ENCODE data around the gene TSPAN32.

DNA sequence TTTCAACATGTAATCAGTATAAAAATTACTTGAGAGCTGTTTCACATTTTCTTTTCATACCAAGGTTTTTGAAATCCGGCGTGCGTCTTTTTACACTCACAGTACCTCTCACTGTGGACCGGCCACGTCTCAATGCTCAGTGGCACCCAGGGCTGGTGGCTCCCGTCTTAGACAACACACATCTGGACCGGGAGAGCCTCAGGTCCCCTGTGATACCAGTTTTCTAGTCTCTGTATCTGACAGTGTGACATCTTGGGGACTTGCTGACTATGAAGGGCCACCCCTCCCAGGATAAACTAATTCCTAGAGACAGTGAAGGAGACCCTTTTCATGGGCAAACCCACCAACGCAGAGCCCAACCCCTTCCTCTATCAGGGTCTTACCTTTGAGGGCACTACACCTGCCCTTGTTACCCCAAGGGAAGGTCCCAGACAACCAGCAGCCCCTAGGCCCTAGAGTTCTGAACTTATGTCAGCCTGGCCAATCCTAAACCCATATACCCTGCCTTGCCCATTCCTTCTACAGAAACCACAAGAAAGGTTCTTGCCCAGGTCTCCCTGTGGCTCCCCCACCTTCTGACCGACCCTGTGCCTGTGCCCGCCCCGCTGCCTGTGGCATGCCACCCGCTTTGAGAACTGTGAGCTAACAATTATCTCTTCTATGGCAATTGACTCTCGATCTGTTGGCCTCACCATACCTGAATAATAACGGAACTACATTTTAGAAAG is 25.4 kb upstream of the TSPAN32 start:
- TF ChIP-seq, protein P1, sequence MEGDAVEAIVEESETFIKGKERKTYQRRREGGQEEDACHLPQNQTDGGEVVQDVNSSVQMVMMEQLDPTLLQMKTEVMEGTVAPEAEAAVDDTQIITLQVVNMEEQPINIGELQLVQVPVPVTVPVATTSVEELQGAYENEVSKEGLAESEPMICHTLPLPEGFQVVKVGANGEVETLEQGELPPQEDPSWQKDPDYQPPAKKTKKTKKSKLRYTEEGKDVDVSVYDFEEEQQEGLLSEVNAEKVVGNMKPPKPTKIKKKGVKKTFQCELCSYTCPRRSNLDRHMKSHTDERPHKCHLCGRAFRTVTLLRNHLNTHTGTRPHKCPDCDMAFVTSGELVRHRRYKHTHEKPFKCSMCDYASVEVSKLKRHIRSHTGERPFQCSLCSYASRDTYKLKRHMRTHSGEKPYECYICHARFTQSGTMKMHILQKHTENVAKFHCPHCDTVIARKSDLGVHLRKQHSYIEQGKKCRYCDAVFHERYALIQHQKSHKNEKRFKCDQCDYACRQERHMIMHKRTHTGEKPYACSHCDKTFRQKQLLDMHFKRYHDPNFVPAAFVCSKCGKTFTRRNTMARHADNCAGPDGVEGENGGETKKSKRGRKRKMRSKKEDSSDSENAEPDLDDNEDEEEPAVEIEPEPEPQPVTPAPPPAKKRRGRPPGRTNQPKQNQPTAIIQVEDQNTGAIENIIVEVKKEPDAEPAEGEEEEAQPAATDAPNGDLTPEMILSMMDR (IDR thresholded peaks at IDR 0.05 in 8 of 11, conservative IDR thresholded peaks at IDR 0.05 in 3 of 11), result no peak
- no peak for TF ChIP-seq POLR2A (IDR thresholded peaks at IDR 0.05)
